Femur (tissue), 1 donor: ENCODE results near the gene RNF224.
A peak's percentile ranks its signal among the peaks of the same experiment; 100 is the strongest.
"Not testable (repeated sequence)": the region's sequence is repeated elsewhere in the genome, so short reads cannot be mapped to it uniquely, and the experiment has no call there.

ENCODE experiments used
- DNase-seq: peaks from one replicate; pipeline ENCODE4 v3.0.0-alpha.2; 2017

The RNF224 gene

GRCh38 chr9:137228968-137229896 is 1.9 kb downstream of the RNF224 start:
- DNase-seq = no peak

- DNase-seq = no peak
Observed at GRCh38 chr9:137229903-137230704, 2.8 kb downstream of the RNF224 start.

GRCh38 chr9:137230705-137231371 is 3.5 kb downstream of the RNF224 start, which contains the start of gene SLC34A3:
Gene SLC34A3 (plus strand): TSS chr9:137230901. CDS start chr9:137231703, 802 bp downstream.
- no peak for DNase-seq

- no peak for DNase-seq
Observed at GRCh38 chr9:137231372-137232039, 4.2 kb downstream of the RNF224 start.

GRCh38 chr9:137232101-137232500 is 4.8 kb downstream of the RNF224 start:
- DNase-seq = no peak

GRCh38 chr9:137232510-137232909 is 5.2 kb downstream of the RNF224 start:
- no peak for DNase-seq

- no peak for DNase-seq
Observed at GRCh38 chr9:137233143-137233980, 6.1 kb downstream of the RNF224 start.

- no peak for DNase-seq
Observed at GRCh38 chr9:137234055-137234697, 6.9 kb downstream of the RNF224 start.

GRCh38 chr9:137234758-137235423 is 7.6 kb downstream of the RNF224 start:
- no peak for DNase-seq

GRCh38 chr9:137235424-137236237 is 8.3 kb downstream of the RNF224 start:
- no peak for DNase-seq

- DNase-seq = peak; percentile 90
Observed at GRCh38 chr9:137236238-137236935, 9.1 kb downstream of the RNF224 start.

- peak; percentile 51 for DNase-seq
Observed at GRCh38 chr9:137236936-137237421, 9.7 kb downstream of the RNF224 start.

- peak; percentile 75 for DNase-seq
Observed at GRCh38 chr9:137237759-137238726, 10.7 kb downstream of the RNF224 start.

- DNase-seq = not testable (repeated sequence)
Observed at GRCh38 chr9:137239541-137240200, 12.4 kb downstream of the RNF224 start.

GRCh38 chr9:137240318-137240840 is 13.1 kb downstream of the RNF224 start:
- DNase-seq = peak; percentile 88

GRCh38 chr9:137240841-137241489 is 13.7 kb downstream of the RNF224 start, which contains the start of gene TUBB4B:
Gene TUBB4B (plus strand): TSS chr9:137241287. CDS start chr9:137241361, 74 bp downstream.
- DNase-seq = peak; percentile 100
